Pancreas (tissue), 10 donors: ENCODE results near the gene LRIG1. TPM values are rescaled to one million over a fixed set of nuclear protein-coding genes. Genes with fewer than 3 reads are reported as not detected.

Source experiments
- ATAC-seq, 4 donors: fragments of 200-7000 bp; cut with Tn5 transposase; one replicate each; pipeline versions ENCODE4 v1.8.0 to v1.9.1; 2020; ENCODE audit warnings: mild to moderate bottlenecking in 4 of 4, moderate library complexity in 4 of 4
- DNase-seq, 6 donors: peaks; one replicate each; pipeline ENCODE4 v3.0.0-alpha.2; 2020
- FAIRE-seq: peaks from 2 replicates; lab custom pipeline; 2012; peaks lifted over from hg19 to GRCh38; lab: Jason Lieb, UNC
- H3K27ac ChIP-seq, 4 donors: fragments of 200-600 bp; sonication (generic); 1 replicate in 3 of 4; 2 replicates in 1 of 4; pipeline versions ENCODE4 v1.5.0 to v1.8.0; 2020
- H3K27me3 ChIP-seq, 4 donors: fragments of 200-600 bp; one replicate each; pipeline ENCODE4 v1.8.0; 2021
- H3K36me3 ChIP-seq, 3 donors: fragments of 200-600 bp; sonication (generic) in 1 of 3; one replicate each; pipeline versions ENCODE4 v1.5.0 to v1.8.0; 2020 to 2021
- H3K4me1 ChIP-seq, 3 donors: fragments of 200-600 bp; one replicate each; pipeline ENCODE4 v1.8.0; 2021
- H3K4me3 ChIP-seq, 4 donors: fragments of 200-600 bp; sonication (generic) in 2 of 4; one replicate each; pipeline versions ENCODE4 v1.5.0 to v1.8.0; 2020 to 2021
- H3K9me3 ChIP-seq, 4 donors: fragments of 200-600 bp; one replicate each; pipeline ENCODE4 v1.8.0; 2021
- CTCF ChIP-seq, 4 donors: fragments of 200-600 bp; sonication (generic) in 3 of 4; IDR thresholded peaks; one replicate each; pipeline versions ENCODE4 v1.5.0 to v1.8.0; 2021; ENCODE audit warnings: antibody characterized with exemption in 4 of 4
- WGBS, 2 donors: extraction: QIAGEN DNeasy Blood & Tissue Kit; methylation state at CpG; one replicate each; pipeline ENCODE4 v1.1.7; 2013; 5-methylcytosine and 5-hydroxymethylcytosine counted together
- intact Hi-C, 3 donors: fragments of 100-400 bp; cut with DNase I; formaldehyde crosslinking; loops; one replicate each; pipeline versions ENCODE4 v1.11.1 to v1.14.2; 2022
- polyA plus RNA-seq, 2 donors: library from polyadenylated mRNA; stranded (reverse); fragments of 200-250 nt; gene quantifications; one replicate each; pipeline ENCODE4 v1.2.3, GENCODE V29; 2013
- total RNA-seq, 6 donors: library from RNA; stranded (reverse); fragmentation: NEBNext Ultra II Directional in 4 of 6; extraction: Animal tissue kit (Norgen Biotek cat#: 25700) in 4 of 6; gene quantifications; one replicate each; pipeline versions ENCODE4 v1.2.1 to v1.2.4, GENCODE V29; 2021 to 2023
- donor health status: healthy with polysubstance abuse.
- donor health status: DM: no; HTN: no; CAD: no; lungs with moderate emphysema.
- donor health status: DM: no; HTN: no; CAD: no.
- donor health status: control.
- donor health status: control.
- donor health status: Bipolar disorder and iron deficiency.
- donor health status: DM: yes; HTN: yes; CAD: no.
- donor health status: DM: no; HTN: no; CAD: no.
- donor health status: DM: no; HTN: no; CAD: no.
- donor health status: DM: yes; HTN: yes; CAD: no.

LRIG1 gene
- total and polyA plus RNA-seq, 8 donors, result 32.7 to 104 (median 68.0) TPM

GRCh38 chr3:66396161-66396760, 104.6 kb downstream of the LRIG1 start:
- 83 to 86% methylated on average over 13 of the region's 13 CpGs for WGBS, 2 donors
- no peaks in the 10 kb centered on the region for H3K27me3 ChIP-seq
- peaks cover 3 to 24% (median 19%) of the 10 kb centered on the region in 3 donors for H3K4me1 ChIP-seq
- no peaks in the 10 kb centered on the region for H3K9me3 ChIP-seq
- ATAC-seq (no peak), DNase-seq (no peak), FAIRE-seq (no peak)
- no peak for TF ChIP-seq CTCF (IDR thresholded peaks at IDR 0.05)
- H3K4me3 ChIP-seq, result no peak overlapping the region
- intact Hi-C loops, result no loop called here
- H3K27ac ChIP-seq, result no peak overlapping the region
- H3K36me3 ChIP-seq, result peaks cover 0 to 68% (median 19%) of the 10 kb centered on the region in 3 donors

GRCh38 chr3:66395635-66396034, 105.2 kb downstream of the LRIG1 start:
- H3K27ac ChIP-seq, result no peak overlapping the region
- ATAC-seq (no peak), FAIRE-seq (no peak), DNase-seq (no peak)
- no peak for TF ChIP-seq CTCF (IDR thresholded peaks at IDR 0.05)
- no peaks in the 10 kb centered on the region for H3K9me3 ChIP-seq
- no peak overlapping the region for H3K4me3 ChIP-seq
- peaks cover 0 to 72% (median 19%) of the 10 kb centered on the region in 3 donors for H3K36me3 ChIP-seq
- WGBS, 2 donors, result 86 to 87% methylated on average over 10 of the region's 10 CpGs
- H3K27me3 ChIP-seq, result no peaks in the 10 kb centered on the region
- peaks cover 0 to 19% (median 18%) of the 10 kb centered on the region in 3 donors for H3K4me1 ChIP-seq
- intact Hi-C loops, result no loop called here

- peaks cover 0 to 24% (median 18%) of the 10 kb centered on the region in 3 donors for H3K4me1 ChIP-seq
- H3K27me3 ChIP-seq, result no peaks in the 10 kb centered on the region
- H3K4me3 ChIP-seq, result no peak overlapping the region
- DNase-seq (no peak), FAIRE-seq (no peak), ATAC-seq (no peak)
- H3K9me3 ChIP-seq, result no peaks in the 10 kb centered on the region
- peaks cover 0 to 72% (median 19%) of the 10 kb centered on the region in 3 donors for H3K36me3 ChIP-seq
- intact Hi-C loops, result no loop called here
- 81 to 87% methylated on average over 8 of the region's 8 CpGs for WGBS, 2 donors
- no peak for TF ChIP-seq CTCF (IDR thresholded peaks at IDR 0.05)
- peak overlapping the region in 1 of 4 donors; percentile 20 for H3K27ac ChIP-seq
Observed at GRCh38 chr3:66394753-66395249, 106.0 kb downstream of the LRIG1 start.

GRCh38 chr3:66394019-66394752, 106.6 kb downstream of the LRIG1 start:
- ATAC-seq (no peak), DNase-seq (no peak), FAIRE-seq (no peak)
- H3K4me1 ChIP-seq, result peaks cover 0 to 19% (median 12%) of the 10 kb centered on the region in 3 donors
- peaks cover 0 to 72% (median 19%) of the 10 kb centered on the region in 3 donors for H3K36me3 ChIP-seq
- no peak for TF ChIP-seq CTCF (IDR thresholded peaks at IDR 0.05)
- intact Hi-C loops, result no loop called here
- 71 to 72% methylated on average over 12 of the region's 12 CpGs for WGBS, 2 donors
- H3K27me3 ChIP-seq, result no peaks in the 10 kb centered on the region
- H3K27ac ChIP-seq, result peak overlapping the region in 1 of 4 donors; percentile 14
- H3K4me3 ChIP-seq, result no peak overlapping the region
- no peaks in the 10 kb centered on the region for H3K9me3 ChIP-seq
